GM21526 (cell line): ENCODE measurements around the gene FAM78A.
A peak's percentile ranks its signal among the peaks of the same experiment; 100 is the strongest.

Experiments
- ATAC-seq: cut with Tn5 transposase; IDR thresholded peaks from one replicate; pipeline ENCODE4 v1.9.1; 2021; ENCODE audit warnings: moderate library complexity; ENCODE audit not compliant: unreplicated experiment, low FRiP score

FAM78A gene

DNA sequence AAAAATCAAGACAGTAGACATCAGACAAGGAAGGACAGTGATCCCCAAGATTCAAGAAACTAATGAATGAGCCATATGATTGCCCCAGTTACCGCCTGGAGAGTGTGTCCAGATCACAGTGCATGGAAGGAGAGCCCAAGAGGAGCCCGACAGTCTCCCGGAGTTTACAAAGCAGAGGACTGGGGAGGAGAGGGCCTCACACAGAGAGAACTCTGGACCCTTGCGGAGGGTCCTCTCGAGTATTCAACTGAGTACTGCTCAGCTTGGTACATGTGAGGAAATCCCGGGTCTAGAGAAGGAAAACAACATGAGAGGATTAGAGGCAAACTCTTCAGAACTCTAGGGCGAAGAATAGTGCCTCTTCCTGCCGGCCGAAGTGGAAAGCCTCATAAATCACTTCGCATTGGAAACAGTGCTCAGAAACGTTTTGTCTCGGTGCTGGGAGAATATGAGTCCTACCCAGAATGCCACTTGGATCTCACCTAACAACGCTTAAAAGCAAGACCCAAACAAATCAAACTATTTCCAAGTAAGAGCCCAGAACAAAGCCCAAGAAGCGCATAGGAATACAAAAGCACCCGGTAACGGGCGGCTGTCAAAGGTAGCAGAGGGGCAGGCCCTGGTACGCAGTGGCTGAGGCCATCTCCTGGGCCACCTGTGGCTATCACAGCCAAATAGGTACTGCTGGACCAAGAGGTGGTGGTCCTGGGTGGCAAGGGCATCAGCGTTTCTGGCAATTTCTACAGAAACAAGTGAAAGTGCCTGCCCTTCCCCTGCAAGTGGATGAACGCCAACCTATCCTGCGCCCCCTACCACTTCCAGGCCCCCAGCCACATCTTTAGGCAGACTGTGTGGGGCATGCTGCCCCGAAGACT, 36.0 kb downstream of the FAM78A start:
- ATAC-seq = no peak

GRCh38 chr9:131239161-131239975, 36.9 kb downstream of the FAM78A start:
- no peak for ATAC-seq

DNA sequence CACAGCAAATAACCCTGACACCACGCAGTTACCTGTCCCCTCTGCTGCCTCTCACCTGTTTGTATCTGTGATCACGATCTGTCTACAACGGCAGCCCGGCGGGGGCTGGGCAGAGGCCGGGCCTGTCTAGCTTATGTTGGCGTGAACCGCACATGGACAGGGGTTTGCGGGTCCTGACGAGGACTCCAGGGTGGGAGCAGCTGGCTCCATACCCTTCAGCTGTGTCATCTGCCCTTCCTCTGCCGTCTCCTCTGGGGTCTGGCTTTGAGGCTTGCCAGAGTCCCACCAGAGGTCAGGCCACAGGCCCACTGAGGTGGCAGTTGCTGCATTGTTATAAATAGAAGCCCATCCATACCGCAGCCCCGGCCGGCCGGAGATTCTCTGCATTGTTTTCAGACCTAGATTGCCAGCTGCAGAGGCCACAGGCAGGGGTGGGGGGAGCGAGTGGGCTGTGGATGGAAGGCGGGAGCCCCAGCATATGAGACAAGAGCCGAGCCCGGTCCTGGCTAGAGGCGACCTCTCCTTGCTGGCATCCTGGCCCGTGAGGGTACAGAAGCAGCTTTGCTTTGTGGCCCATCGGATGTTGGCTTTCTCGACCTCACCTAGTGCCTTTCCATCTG, 37.8 kb downstream of the FAM78A start:
- no peak for ATAC-seq

DNA sequence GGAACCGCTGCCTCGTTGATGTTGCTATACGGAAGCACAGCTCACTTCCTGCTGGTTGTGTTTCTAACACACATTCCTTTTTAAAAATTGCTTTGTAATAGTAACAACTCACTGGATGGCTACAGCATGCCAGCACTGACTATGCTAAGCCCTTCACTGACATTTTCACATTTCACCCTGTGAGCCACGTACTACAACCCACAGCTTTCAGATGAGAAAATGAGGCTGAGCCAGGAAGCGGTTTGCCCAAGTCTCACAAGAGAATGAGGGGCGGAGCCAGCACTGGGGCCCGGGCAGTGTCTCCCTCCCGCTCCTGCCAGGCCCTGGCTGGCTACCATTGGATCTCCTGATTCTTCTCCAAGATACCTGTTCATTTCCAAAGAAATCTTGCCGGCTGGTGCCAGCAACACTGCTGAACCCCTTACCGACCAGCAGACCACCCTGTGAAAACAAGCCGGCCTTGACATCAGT, 38.3 kb downstream of the FAM78A start:
- peak; percentile 65 for ATAC-seq

DNA sequence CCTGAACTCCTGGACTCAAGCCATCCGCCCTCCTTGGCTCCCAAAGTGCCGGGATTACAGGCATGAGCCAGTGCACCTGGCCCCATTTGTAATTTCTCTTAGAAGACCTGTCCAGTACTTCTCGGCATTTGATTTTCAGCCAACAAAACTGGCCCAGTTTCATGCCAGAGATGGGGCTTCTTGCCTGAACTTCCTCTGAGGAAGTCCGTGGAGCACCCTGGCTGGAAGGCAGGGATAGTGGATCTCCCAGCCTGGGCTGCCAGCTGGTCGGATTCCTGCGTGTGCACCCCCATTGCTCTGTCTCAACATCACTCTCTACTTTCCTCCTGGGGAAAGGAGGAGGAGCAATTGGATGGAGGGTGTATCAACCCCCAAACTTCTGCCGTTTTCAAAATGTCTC, 39.0 kb downstream of the FAM78A start:
- no peak for ATAC-seq

- no peak for ATAC-seq
Observed at GRCh38 chr9:131236761-131237160, 39.5 kb downstream of the FAM78A start.

DNA sequence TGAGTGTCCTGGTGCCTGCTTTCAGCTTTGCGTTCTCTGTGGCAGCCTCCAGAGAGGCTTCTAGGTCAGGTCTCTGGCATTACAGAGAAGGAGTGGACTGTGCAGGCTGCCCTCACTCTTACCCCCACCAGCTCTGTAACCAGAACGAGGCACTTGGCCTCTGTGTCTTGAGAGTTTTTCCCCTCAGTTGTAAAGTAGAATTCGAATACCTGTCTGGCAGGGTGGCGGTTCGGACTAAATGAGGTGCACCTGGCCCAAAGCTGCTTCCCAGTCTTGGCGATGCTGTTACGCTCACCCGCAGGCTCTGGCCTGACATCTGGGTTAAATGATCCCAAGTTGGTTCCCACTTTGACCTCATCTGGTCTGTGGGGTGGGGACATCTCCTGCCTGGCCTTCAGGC, 40.1 kb downstream of the FAM78A start:
- ATAC-seq = no peak

DNA sequence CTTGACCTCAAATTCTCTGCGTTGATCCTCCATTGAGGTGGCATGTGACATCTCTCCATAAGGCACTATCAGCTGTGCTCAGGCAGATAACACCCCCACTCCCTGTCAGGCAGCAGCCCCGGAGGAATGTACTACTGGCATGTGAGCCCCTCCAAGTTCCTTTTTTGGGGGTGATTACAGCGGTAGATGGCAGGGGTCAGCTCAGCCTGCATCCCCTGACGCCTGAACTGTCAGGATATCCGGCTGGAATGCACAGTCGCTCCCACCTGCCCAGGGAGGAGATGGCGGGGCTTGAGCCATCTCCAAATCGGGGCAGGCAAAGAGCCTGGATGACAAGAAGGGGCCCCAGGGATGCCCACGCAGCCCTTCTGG, 40.8 kb downstream of the FAM78A start:
- no peak for ATAC-seq

DNA sequence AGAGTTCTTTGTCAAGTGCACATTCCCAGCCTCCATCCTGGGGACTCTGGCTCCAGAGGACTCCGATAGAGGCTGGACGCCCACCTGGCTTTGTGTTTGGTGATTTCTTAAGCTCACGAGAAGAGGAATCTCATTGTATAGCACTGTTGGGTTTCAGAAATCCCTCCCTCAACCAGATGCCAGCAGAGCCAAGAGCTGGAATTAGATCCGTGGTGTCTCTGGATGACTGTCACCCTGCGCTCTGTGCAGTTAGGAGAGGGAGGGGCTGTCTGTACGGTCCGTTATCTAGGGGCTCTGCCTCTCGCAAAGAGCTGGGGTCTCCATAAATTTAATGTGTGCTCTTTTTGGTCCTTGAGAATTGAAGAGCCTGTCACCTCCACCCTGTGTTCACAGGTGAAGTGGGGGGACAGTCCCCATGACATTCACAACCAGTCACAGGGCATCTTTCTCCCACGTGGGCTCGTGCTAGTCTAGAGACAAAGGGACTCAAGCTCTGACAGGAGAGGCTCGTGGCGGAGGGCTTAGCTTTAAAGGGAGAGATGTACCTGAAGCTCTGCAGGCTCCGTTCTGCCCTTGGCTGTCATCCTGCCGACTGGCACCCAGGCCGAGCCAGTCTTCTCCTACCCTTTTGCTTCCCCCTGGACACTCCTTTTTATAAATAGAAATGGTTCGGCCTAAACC, 41.4 kb downstream of the FAM78A start:
- ATAC-seq = no peak

DNA sequence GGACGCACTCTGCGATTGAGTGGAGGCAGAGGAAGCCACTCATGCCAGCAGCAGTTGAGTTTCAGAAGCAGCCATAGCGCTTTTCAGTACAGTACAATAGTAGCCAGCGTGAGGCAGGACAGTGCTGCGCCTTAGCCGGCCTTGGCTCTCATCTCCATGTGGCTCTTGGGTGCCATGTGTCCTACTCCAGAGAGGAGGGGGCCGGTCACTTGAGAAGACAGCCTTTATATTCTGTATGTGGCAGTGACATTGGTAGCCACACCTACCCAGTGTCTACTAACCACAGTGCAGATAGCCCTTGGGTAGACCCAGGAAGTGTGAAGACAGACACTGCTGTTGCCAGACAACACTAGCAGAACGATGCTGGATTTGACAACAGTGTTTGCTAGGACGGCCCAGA, 42.3 kb downstream of the FAM78A start:
- no peak for ATAC-seq

DNA sequence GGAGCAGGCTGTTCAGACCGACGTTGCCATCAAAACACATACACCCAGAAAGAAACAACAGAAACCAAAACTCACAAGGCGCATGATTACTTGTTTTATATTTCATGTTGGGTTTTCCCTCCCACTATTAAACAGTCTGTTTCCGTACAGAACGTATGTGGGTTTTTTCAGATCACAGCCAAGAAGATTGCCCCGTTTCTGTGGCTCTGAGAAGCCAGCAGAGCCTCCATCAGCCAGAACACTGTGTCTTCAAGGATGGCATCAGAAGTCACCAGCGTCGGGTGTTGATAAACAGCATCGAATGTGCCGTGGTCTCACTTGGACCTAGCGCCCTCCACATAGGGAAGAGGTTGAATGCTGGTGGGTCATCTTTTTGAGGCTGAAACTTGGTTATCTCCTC, 42.8 kb downstream of the FAM78A start:
- no peak for ATAC-seq

GRCh38 chr9:131228988-131229387, 47.3 kb downstream of the FAM78A start:
- no peak for ATAC-seq

DNA sequence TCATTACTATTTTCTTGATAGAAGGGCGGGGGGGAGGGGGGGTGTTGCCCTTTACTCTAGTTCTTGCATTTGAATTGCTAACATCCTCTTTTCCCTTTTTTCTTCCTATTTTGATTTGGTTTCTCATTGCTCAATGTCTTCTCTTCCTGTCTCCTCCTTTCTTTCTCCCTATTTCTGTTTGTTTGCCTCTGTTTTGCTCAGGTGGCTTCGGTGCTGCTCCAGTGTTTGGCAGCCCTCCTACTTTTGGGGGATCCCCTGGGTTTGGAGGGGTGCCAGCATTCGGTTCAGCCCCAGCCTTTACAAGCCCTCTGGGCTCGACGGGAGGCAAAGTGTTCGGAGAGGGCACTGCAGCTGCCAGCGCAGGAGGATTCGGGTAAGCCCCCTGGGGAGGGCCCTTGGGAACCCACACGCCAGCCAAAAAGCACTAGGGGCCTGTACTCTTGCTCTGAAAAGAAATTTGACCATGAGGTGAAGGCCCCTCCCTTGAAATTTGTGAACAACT, 48.3 kb downstream of the FAM78A start:
- no peak for ATAC-seq

DNA sequence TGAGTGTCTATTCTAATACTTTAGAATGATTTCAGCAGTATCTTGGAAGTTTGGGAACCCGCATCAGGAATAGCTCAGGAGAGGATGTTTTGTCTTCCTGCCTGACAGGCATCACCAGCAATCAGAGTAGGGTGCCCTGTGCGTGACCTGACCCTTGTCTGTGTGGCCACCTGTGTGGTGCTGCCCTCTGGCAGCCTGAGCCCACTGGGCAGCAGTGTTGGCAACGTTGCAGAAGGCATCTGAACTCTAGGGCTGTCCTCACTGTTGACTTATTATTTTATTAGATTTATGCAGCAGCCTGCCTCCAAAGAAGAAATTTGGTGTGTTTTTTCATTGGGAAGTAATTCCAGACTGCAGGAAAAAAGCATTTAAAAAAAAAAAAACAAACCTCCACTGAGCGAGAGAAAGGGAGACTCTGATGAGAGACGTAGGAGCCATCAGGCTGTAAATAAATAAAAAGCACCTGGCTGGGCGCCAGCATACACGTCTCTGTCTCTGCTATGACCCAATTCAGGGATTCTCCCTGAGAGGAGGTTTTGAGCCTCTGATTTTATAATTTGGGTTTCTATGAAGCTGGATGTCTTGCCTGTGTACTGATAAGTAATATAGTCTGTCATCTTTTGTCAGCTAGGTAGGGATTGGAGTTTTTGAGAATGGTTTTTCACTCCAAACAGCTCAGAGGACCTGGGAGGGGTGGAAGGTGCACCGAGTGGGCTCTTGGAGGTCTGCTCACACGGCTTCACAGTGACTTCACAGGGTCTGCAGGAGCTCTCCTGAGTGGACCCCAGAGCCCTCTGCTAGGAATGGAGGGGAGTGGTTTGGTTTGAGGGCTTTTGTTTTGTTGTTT, 49.0 kb downstream of the FAM78A start:
- no peak for ATAC-seq

- ATAC-seq = no peak
Observed at GRCh38 chr9:131226226-131226625, 50.1 kb downstream of the FAM78A start.

- ATAC-seq = no peak
Observed at GRCh38 chr9:131222460-131222859, 53.9 kb downstream of the FAM78A start.

GRCh38 chr9:131220485-131220884, 55.8 kb downstream of the FAM78A start:
- no peak for ATAC-seq

DNA sequence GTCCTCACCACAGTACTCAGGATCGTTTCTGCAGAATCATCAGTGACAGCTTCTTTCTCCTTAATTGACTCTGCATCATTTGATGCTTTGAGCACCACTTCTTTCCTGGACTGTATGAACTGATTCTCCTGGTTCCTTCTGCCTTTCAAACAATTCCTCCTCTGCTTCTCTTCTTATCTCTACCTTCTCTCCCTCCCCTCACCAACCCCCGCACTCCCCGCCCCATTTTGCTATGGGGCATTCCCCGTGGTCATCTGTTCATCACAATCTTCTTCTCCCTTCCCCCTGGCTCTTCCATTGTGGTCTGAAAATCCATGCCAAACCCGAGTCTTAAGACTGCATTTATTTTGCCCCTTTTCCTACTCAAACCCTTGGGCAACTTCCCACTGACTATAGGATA, 57.9 kb downstream of the FAM78A start:
- ATAC-seq = no peak

- no peak for ATAC-seq
Observed at GRCh38 chr9:131217331-131218031, 58.8 kb downstream of the FAM78A start.
